Posterior vena cava (tissue), 2 donors: ENCODE measurements around the gene STRIP2. TPM values are rescaled to one million over a fixed set of nuclear protein-coding genes. Genes with fewer than 3 reads are reported as not detected.
"Not testable (repeated sequence)": the region's sequence is repeated elsewhere in the genome, so short reads cannot be mapped to it uniquely, and the experiment has no call there.

Source experiments
- DNase-seq: peaks from one replicate; pipeline ENCODE4 v3.0.0-alpha.2; 2020; ENCODE audit warnings: low spot score
- intact Hi-C, 2 donors: fragments of 100-400 bp; cut with DNase I; formaldehyde crosslinking; loops; one replicate each; pipeline versions ENCODE4 v1.14.1 to v1.14.2; 2022 to 2023
- total RNA-seq, 2 donors: library from RNA; stranded (reverse); fragmentation: NEBNext Ultra II Directional; extraction: Animal tissue kit (Norgen Biotek cat#: 25700); gene quantifications; one replicate each; pipeline ENCODE4 v1.2.1, GENCODE V29; 2021
- donor health status: DM: yes; HTN: yes; CAD: no.
- donor health status: DM: yes; HTN: yes; CAD: no.

The STRIP2 gene
- total RNA-seq, 2 donors from 2014 or later, result 0.28 to 0.33 TPM

GRCh38 chr7:129514683-129515082 lies 80.5 kb downstream of the STRIP2 start:
- no peak for DNase-seq
- intact Hi-C loops, result no loop called here

- intact Hi-C loops, result no loop called here
Measured at GRCh38 chr7:129515381-129515780, 81.1 kb downstream of the STRIP2 start.

GRCh38 chr7:129517931-129518330 lies 83.7 kb downstream of the STRIP2 start:
- no peak for DNase-seq
- intact Hi-C loops, result no loop called here

More at GRCh38 chr7:129515381-129515780, 81.1 kb downstream of the STRIP2 start:
- DNase-seq, result no peak

GRCh38 chr7:129519464-129519863 lies 85.2 kb downstream of the STRIP2 start:
- intact Hi-C loops, result no loop called here
- no peak for DNase-seq

GRCh38 chr7:129522088-129522970 lies 88.1 kb downstream of the STRIP2 start:
- intact Hi-C loops, result no loop called here
- no peak for DNase-seq

- DNase-seq, result no peak
- intact Hi-C loops, result no loop called here
Measured at GRCh38 chr7:129522971-129523340, 88.7 kb downstream of the STRIP2 start.

GRCh38 chr7:129523924-129524323 lies 89.7 kb downstream of the STRIP2 start:
- no peak for DNase-seq

GRCh38 chr7:129524405-129524804 lies 90.2 kb downstream of the STRIP2 start:
- intact Hi-C loops, result not testable (repeated sequence)
- peak; percentile 84 for DNase-seq

More at GRCh38 chr7:129523924-129524323, 89.7 kb downstream of the STRIP2 start:
- intact Hi-C loops, result no loop called here

GRCh38 chr7:129525225-129525862 lies 91.1 kb downstream of the STRIP2 start:
- DNase-seq, result no peak
- intact Hi-C loops, result no loop called here

GRCh38 chr7:129529643-129530042 lies 95.4 kb downstream of the STRIP2 start:
- DNase-seq, result no peak
- intact Hi-C loops, result no loop called here

- DNase-seq, result no peak
- intact Hi-C loops, result no loop called here
Measured at GRCh38 chr7:129530795-129531391, 96.7 kb downstream of the STRIP2 start.

- intact Hi-C loops, result no loop called here
- DNase-seq, result no peak
Measured at GRCh38 chr7:129531721-129532120, 97.5 kb downstream of the STRIP2 start.

GRCh38 chr7:129532375-129532774 lies 98.1 kb downstream of the STRIP2 start:
- DNase-seq, result no peak
- intact Hi-C loops, result no loop called here

- DNase-seq, intact Hi-C loops: not testable (repeated sequence)
Measured at GRCh38 chr7:129534558-129535274, 100.5 kb downstream of the STRIP2 start.

- intact Hi-C loops, result no loop called here
- DNase-seq, result no peak
Measured at GRCh38 chr7:129535896-129536295, 101.7 kb downstream of the STRIP2 start.

GRCh38 chr7:129536323-129536722 lies 102.1 kb downstream of the STRIP2 start:
- no peak for DNase-seq
- intact Hi-C loops, result no loop called here
